Measurements from ENCODE around the gene SERBP1.
"Not testable (repeated sequence)": the region's sequence is repeated elsewhere in the genome, so short reads cannot be mapped to it uniquely, and the experiment has no call there.

SERBP1 gene

DNA sequence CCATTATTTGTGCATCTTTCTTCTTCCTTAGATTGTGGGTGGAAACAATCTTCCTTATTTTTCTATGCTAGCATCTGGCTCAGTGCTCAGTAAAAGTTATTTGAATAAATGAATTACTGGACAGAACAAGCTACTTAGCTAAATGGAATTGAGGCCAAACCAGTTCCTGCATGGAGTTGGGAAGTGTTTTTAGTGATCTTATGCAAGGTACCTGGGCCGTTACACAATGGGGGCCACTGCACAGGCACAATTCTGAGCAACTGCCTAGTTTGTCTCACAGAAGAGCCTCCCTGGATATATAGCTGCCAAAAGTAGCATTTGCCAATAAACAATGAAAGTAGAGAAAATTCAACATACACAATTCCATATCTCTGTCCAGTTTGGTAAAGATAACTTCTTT, 27.0 kb upstream of the SERBP1 start:
- Mint-ChIP-seq H3K27ac (no peak overlapping the region), H3K4me1 (ENCODE audit: low read depth) (peaks cover 9% of the 10 kb centered on the region), H3K4me3 (no peak overlapping the region), H3K36me3 (ENCODE audit: low read depth) (no peaks in the 10 kb centered on the region), H3K9me3 (no peaks in the 10 kb centered on the region), H3K27me3 (no peaks in the 10 kb centered on the region)
- no peak for DNase-seq

DNA sequence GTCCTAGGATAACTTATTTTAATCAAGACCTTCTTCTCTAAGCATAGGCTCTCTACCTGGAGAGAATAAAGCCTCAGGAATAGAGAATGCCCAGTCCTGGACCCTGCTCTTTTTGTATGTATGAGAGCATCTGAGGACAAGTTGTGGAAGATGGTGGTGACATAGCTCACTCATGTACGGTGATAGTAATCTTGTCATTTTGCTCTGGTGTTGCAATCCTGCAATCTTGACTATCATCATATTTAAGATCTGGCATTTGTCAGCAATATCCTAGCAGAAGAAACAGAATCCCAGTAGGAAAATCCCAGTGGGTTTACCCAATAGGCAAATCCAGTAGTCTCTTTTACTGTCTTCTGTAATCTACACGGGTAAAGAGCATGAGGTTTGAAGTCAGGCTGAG, 21.6 kb upstream of the SERBP1 start:
- DNase-seq = no peak
- no peak overlapping the region for H3K4me3 Mint-ChIP-seq

DNA sequence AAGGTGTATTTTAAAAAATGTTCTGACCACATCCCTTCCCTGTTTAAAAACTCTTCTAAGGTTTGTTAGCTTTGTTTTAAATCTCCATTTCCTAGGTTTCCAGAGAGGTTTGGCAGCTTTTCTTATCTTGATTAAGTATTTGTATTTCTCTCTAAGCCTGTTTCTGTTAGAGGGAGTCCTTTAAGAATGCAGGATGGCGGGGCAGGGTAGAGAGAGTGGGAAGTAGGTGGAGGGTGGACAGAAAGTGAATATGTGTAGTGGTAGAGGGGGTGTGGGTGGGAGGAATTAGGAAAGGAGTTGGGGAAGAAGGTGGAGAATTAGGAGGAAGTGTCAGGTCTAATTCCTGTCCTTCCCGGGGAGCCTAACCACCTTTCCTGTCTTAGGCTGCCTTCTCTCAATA, 21.2 kb upstream of the SERBP1 start:
- H3K27me3 Mint-ChIP-seq = no peaks in the 10 kb centered on the region
- H3K9me3 Mint-ChIP-seq = no peaks in the 10 kb centered on the region
- no peak overlapping the region for H3K27ac Mint-ChIP-seq
- H3K4me3 Mint-ChIP-seq = no peak overlapping the region
- H3K36me3 Mint-ChIP-seq (ENCODE audit: low read depth) = no peaks in the 10 kb centered on the region
- DNase-seq = no peak
- H3K4me1 Mint-ChIP-seq (ENCODE audit: low read depth) = peaks cover 6% of the 10 kb centered on the region

More for the DNA sequence above, 21.6 kb upstream of the SERBP1 start:
- H3K27me3 Mint-ChIP-seq = no peaks in the 10 kb centered on the region
- H3K9me3 Mint-ChIP-seq = no peaks in the 10 kb centered on the region
- no peaks in the 10 kb centered on the region for H3K36me3 Mint-ChIP-seq (ENCODE audit: low read depth)
- no peak overlapping the region for H3K27ac Mint-ChIP-seq
- peaks cover 6% of the 10 kb centered on the region for H3K4me1 Mint-ChIP-seq (ENCODE audit: low read depth)

DNA sequence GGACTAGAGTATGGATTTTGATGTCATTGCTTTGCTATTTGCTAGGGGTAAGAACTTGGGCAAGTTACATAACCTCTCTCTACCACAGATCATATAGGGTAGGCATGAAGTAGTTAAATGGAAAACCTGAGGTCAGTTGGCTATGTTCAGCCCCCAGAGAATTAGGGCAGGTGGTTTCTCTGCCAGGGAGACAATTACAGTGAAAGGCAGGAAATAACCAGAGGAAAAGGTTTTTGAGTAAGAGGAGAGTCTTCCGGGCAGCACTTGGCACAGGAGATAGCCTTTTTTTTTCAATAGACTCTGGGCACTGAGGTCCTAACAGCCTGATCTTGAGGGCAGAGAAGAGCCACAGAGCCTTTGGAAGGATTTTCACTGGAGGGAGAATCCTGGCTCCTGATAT, 16.7 kb upstream of the SERBP1 start:
- Mint-ChIP-seq H3K4me1 (ENCODE audit: low read depth) (peaks cover 4% of the 10 kb centered on the region), H3K9me3 (no peaks in the 10 kb centered on the region), H3K36me3 (ENCODE audit: low read depth) (no peaks in the 10 kb centered on the region), H3K27ac (no peak overlapping the region), H3K27me3 (peaks cover 3% of the 10 kb centered on the region), H3K4me3 (no peak overlapping the region)
- no peak for DNase-seq

DNA sequence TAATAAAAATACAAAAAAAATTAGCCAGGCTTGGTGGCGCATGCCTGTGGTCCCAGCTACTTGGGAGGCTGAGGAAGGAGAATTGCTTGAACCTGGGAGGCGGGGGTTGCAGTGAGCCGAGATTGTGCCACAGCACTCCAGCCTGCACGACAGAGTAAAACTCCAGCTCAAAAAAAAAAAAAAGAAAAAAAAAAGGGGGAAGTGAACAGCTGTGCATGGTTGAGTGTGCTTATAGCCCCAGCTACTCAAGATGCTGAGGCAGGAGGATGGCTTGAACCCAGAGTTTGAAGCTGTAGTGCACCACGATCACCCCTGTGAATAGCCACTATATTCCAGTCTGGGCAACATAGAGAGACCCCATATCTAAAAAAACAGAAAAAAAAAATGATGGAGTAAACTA, 15.8 kb upstream of the SERBP1 start:
- not testable (repeated sequence) for H3K27ac Mint-ChIP-seq; H3K9me3 Mint-ChIP-seq; H3K27me3 Mint-ChIP-seq; DNase-seq; H3K36me3 Mint-ChIP-seq (ENCODE audit: low read depth); H3K4me3 Mint-ChIP-seq
- H3K4me1 Mint-ChIP-seq (ENCODE audit: low read depth) = peaks cover 13% of the 10 kb centered on the region

DNA sequence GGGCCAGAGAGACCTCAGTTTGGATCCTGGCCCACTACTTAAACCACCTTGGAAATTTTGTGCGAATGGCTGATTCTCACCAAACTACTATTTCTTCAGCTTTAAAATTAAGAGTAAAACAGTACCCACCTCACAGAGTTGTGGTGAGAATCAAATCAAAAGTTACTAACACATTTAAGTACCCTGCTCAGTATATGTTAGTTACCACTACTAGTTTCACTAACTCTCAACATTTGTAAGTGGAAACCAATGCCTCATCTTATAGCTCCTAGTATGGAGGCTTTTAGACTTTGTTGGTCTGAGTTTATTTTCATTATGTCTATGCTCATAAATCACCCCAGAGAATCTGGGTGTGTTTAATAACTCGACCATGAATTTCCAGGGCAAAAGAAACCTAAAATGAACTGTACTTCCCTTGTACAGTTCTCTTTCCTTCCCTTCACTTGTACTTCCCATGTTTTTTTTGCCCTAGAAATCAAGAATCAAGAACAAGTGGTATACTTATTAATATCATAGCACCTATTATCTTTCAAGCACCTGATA, 11.6 kb upstream of the SERBP1 start:
- Mint-ChIP-seq H3K4me1 (ENCODE audit: low read depth) (peaks cover 18% of the 10 kb centered on the region), H3K27me3 (peaks cover 3% of the 10 kb centered on the region), H3K36me3 (ENCODE audit: low read depth) (no peaks in the 10 kb centered on the region), H3K4me3 (peak overlapping the region; percentile 24), H3K27ac (peak overlapping the region; percentile 89), H3K9me3 (no peaks in the 10 kb centered on the region)
- no peak for DNase-seq

DNA sequence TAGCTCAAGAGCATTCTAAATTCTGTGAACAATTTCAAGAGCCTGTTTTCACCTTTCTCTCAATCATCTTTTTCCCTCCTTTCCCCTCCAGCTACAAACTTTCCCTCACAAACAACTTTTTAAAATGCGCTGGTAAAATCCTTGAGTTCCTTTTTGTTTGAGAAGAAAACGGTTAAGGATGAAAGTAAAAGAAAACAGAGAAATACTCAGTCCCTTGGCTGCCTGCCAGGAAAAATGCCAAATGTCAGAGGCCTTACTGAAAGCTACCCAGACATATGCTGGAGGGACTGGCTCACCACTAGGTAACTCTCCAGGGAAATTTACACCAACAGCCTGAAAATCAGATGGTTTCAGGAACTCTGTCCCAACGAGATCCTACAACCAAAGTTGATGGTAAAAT, 11.0 kb upstream of the SERBP1 start:
- DNase-seq = no peak
- no peaks in the 10 kb centered on the region for H3K36me3 Mint-ChIP-seq (ENCODE audit: low read depth)
- peak overlapping the region; percentile 24 for H3K4me3 Mint-ChIP-seq
- H3K27me3 Mint-ChIP-seq = peaks cover 3% of the 10 kb centered on the region
- peak overlapping the region; percentile 89 for H3K27ac Mint-ChIP-seq
- no peaks in the 10 kb centered on the region for H3K9me3 Mint-ChIP-seq
- peaks cover 18% of the 10 kb centered on the region for H3K4me1 Mint-ChIP-seq (ENCODE audit: low read depth)

DNA sequence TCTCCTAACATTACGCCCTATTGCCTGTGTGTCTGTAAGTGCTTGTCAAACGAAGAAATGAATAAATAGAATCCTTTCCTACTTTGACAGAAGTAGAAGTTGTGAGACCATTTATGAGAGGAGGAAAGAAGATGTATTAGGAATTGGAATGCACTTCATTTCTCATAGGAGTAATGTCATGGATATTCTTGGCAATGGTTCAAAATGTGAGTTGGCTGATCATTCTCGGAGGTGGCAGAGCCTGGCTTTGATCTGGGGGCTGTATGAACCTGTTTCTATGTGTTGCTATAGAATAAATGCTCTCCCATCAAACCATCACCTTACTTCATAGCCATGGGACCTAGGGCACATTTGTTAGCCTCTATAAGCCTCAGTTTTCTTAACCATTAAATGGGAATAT, 10.1 kb upstream of the SERBP1 start:
- H3K9me3 Mint-ChIP-seq = no peaks in the 10 kb centered on the region
- no peak overlapping the region for H3K4me3 Mint-ChIP-seq
- H3K27ac Mint-ChIP-seq = no peak overlapping the region
- peaks cover 3% of the 10 kb centered on the region for H3K27me3 Mint-ChIP-seq
- DNase-seq = no peak
- peaks cover 18% of the 10 kb centered on the region for H3K4me1 Mint-ChIP-seq (ENCODE audit: low read depth)
- no peaks in the 10 kb centered on the region for H3K36me3 Mint-ChIP-seq (ENCODE audit: low read depth)

DNA sequence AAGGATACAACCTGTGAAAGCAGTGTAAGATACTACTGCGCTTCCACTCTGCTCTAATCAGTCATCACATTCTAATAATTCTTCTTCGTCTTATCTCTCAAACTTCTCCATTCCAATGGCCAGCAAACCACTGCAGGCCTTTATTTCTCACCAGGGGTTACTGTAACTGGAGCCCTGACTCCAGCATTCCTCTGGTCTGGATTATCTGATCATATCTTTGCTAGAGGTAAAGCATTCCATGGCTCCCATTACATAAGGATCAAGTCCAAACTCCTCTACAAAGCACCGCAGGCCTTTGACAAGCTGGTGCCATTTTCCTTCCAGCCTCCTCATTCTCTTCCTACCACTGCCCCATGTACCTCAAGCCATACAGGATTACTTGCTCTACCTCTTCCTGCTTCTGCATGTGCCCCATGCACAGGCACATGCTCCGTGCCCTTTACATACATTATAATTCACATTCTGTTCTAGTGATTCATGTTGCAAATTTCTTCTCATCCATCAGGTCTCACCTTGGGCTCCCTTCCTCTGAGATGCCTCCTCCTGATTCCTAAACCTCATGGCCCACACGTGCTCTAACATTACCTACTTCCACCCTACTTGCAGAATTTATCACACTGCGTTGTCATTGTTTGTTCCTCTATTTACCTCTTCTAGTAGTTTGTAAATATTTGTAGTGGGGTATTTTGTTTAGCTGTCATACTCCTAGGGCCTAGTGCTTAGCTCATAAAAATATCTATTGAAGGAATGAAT, 9.3 kb upstream of the SERBP1 start:
- peaks cover 22% of the 10 kb centered on the region for H3K4me1 Mint-ChIP-seq (ENCODE audit: low read depth)
- DNase-seq = no peak
- peaks cover 3% of the 10 kb centered on the region for H3K27me3 Mint-ChIP-seq
- H3K9me3 Mint-ChIP-seq = no peaks in the 10 kb centered on the region
- H3K27ac Mint-ChIP-seq = no peak overlapping the region
- no peak overlapping the region for H3K4me3 Mint-ChIP-seq
- H3K36me3 Mint-ChIP-seq (ENCODE audit: low read depth) = no peaks in the 10 kb centered on the region

DNA sequence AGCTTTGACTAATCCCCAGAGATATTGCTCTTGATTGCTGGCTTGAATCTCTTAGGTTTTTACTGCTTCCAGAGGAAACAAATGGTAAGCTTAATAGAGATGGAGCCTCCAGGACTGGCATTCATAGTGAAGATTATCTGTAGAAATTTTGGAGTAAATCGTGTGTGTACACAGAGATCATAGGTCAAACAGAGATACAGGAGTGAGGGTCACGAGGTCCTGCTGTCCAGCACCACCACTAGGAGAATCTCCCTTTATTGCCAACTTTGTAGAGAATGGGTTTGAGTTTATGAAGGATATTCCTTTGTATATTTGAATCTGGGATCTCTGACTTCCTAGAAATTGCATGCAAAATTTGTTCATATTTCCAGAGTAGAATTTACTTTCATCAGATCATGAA, 7.8 kb upstream of the SERBP1 start:
- no peak overlapping the region for H3K4me3 Mint-ChIP-seq
- H3K4me1 Mint-ChIP-seq (ENCODE audit: low read depth) = peaks cover 36% of the 10 kb centered on the region
- no peak overlapping the region for H3K27ac Mint-ChIP-seq
- DNase-seq = no peak
- H3K27me3 Mint-ChIP-seq = no peaks in the 10 kb centered on the region
- no peaks in the 10 kb centered on the region for H3K36me3 Mint-ChIP-seq (ENCODE audit: low read depth)
- no peaks in the 10 kb centered on the region for H3K9me3 Mint-ChIP-seq

DNA sequence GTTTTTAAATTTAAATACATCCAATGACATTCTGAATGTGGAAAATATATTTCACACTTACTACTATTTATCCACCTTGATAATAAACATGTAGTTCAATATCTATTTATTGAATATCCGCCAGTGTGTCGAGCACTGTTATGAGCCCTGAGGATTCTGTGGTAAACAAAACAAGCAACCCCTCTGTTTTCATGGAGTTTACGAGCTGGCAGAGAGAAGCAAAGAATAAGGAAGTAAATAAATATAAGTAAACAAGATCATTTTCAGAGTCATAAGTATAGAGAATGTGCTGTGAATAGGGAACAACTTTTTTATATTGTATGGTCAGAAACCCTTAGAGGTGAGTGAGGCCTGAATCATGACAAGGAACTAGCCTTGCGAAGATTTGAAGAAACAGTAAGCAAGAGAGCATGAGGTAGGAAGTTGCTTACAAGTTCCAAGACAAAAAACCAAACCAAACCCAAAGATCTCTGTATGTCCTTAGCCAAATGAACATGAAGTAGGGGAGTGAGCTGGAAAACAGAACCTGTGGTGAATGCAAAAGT, 6.4 kb upstream of the SERBP1 start:
- Mint-ChIP-seq H3K4me1 (ENCODE audit: low read depth) (peaks cover 41% of the 10 kb centered on the region), H3K4me3 (no peak overlapping the region)

DNA sequence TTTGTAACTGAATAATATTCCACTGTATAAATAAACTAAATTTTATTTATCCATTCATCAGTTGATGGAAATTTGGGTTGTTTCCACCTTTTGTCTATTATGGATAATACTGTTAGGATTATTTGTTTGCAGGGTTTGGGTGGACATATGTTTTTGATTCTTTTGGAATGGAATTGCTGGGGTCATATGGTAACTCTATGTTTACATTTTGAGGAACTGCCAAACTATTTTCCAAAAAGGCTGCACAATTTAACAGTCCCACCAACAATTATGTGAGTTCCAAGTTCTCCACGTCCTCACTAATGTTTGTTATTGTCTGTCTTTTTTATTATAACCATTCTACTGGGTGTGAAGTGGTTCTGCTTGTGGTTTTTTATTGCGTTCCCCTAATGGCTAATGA, 4.3 kb upstream of the SERBP1 start:
- H3K27me3 Mint-ChIP-seq = no peaks in the 10 kb centered on the region
- H3K4me1 Mint-ChIP-seq (ENCODE audit: low read depth) = peaks cover 36% of the 10 kb centered on the region
- H3K4me3 Mint-ChIP-seq = no peak overlapping the region
- no peak for DNase-seq
- peaks cover 15% of the 10 kb centered on the region for H3K36me3 Mint-ChIP-seq (ENCODE audit: low read depth)
- H3K27ac Mint-ChIP-seq = no peak overlapping the region
- H3K9me3 Mint-ChIP-seq = no peaks in the 10 kb centered on the region

More for the DNA sequence above, 6.4 kb upstream of the SERBP1 start:
- H3K9me3 Mint-ChIP-seq = no peaks in the 10 kb centered on the region
- H3K36me3 Mint-ChIP-seq (ENCODE audit: low read depth) = no peaks in the 10 kb centered on the region
- no peaks in the 10 kb centered on the region for H3K27me3 Mint-ChIP-seq
- H3K27ac Mint-ChIP-seq = no peak overlapping the region
- no peak for DNase-seq

DNA sequence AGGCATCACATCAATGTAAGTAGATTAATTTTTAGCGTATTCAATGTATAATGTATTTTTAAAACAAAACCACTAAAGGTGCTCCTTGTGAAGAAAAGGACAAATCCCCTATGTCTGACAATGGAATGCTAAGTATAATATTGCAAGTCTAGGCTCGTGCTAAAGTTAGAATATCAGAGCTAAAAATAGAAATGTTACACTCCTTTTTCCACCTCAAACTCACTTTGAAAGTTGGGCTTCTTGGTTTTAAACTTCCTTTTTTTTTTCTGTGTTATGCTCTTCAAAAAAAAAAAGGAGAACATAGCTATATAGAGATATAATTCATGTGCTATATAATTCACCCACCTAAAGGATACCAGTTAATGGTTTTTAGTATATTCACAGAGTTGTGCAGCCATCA, 3.6 kb upstream of the SERBP1 start:
- H3K4me3 Mint-ChIP-seq = no peak overlapping the region
- peaks cover 21% of the 10 kb centered on the region for H3K36me3 Mint-ChIP-seq (ENCODE audit: low read depth)
- no peaks in the 10 kb centered on the region for H3K9me3 Mint-ChIP-seq
- H3K4me1 Mint-ChIP-seq (ENCODE audit: low read depth) = peaks cover 36% of the 10 kb centered on the region
- no peak for DNase-seq
- H3K27me3 Mint-ChIP-seq = no peaks in the 10 kb centered on the region
- no peak overlapping the region for H3K27ac Mint-ChIP-seq

DNA sequence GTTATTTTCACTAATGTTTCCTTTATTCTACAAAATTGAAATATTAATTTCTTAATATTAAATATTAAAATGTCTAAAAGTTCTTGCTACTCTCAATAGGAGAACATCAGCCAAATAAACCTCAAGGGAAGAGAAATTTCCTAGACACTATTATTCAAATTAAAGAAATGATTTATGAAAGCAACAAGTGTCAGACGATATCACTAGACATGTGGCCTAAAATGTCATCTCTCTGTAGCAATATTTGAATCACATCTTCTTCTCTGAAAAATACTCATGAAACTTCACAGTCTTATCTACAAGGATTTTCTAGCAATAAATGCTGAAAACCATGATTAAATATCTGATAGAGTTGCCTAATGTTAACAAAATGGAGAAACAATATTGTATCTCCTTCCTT, 2.5 kb upstream of the SERBP1 start:
- H3K4me1 Mint-ChIP-seq (ENCODE audit: low read depth) = peaks cover 36% of the 10 kb centered on the region
- no peak for DNase-seq
- peak overlapping the region; percentile 81 for H3K27ac Mint-ChIP-seq
- H3K4me3 Mint-ChIP-seq = no peak overlapping the region
- H3K36me3 Mint-ChIP-seq (ENCODE audit: low read depth) = peaks cover 32% of the 10 kb centered on the region
- H3K27me3 Mint-ChIP-seq = no peaks in the 10 kb centered on the region
- H3K9me3 Mint-ChIP-seq = no peaks in the 10 kb centered on the region

DNA sequence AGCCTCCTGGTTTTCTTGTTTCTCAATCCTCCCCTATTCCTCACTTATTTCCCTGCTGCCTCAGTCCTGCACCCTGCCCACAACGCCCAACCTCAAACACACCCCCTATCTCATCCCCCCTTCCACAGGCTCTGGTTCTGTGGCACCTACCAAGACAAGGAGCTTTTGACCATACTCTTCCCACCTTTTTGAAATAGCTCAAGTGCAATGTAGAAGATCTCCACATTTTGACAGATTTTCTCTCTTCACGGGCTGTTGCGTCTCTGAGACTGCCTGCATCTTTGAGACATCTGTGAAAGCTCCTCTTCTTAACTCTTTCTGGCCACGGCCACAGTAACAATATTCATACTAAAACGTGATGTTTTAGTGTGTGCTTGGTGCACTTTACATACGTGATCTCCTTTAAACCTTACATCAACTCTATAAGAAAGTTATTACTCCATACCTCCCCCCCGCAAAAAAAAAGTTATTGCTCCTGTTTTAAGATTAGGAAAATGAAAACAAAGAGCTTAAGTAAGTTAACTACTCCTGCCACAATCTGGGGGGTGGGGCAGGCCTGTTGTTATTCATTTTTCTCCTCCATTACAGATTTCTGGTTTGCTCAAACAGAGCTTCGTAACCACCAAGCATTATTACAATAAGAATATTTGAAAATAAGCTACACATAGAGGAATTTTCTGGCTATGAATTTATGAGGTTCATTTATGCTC, 1.8 kb upstream of the SERBP1 start:
- peak overlapping the region; percentile 99 for H3K27ac Mint-ChIP-seq
- peaks cover 36% of the 10 kb centered on the region for H3K4me1 Mint-ChIP-seq (ENCODE audit: low read depth)
- peak overlapping the region; percentile 100 for H3K4me3 Mint-ChIP-seq
- H3K36me3 Mint-ChIP-seq (ENCODE audit: low read depth) = peaks cover 39% of the 10 kb centered on the region
- DNase-seq = no peak
- no peaks in the 10 kb centered on the region for H3K9me3 Mint-ChIP-seq
- no peaks in the 10 kb centered on the region for H3K27me3 Mint-ChIP-seq
